ENCODE results near the gene TMEM151B.

TMEM151B gene

GRCh38 chr6:44269921-44270525 lies at the start of gene TMEM151B:
Gene TMEM151B, plus strand, starts transcription at chr6:44270450. Its CDS starts 293 bp downstream, at chr6:44270743.
- Mint-ChIP-seq H3K4me3 (peak within 1 kb of the TSS; percentile 53), H3K4me1 (ENCODE audit: low read depth) (peaks cover 27% of the 10 kb centered on the region), H3K36me3 (ENCODE audit: low read depth) (peaks cover 2% of the 10 kb centered on the region), H3K27ac (no peak within 1 kb of the TSS), H3K27me3 (ENCODE audit: low read depth) (peaks cover 64% of the 10 kb centered on the region), H3K9me3 (no peaks in the 10 kb centered on the region)

GRCh38 chr6:44220913-44221290 lies 49.3 kb upstream of the TMEM151B start:
- H3K36me3 Mint-ChIP-seq (ENCODE audit: low read depth), result no peaks in the 10 kb centered on the region
- peak overlapping the region; percentile 72 for H3K27ac Mint-ChIP-seq
- H3K4me3 Mint-ChIP-seq, result peak overlapping the region; percentile 45
- peaks cover 27% of the 10 kb centered on the region for H3K4me1 Mint-ChIP-seq (ENCODE audit: low read depth)
- peaks cover 13% of the 10 kb centered on the region for H3K27me3 Mint-ChIP-seq (ENCODE audit: low read depth)
- H3K9me3 Mint-ChIP-seq, result no peaks in the 10 kb centered on the region

GRCh38 chr6:44221291-44221960 lies 48.8 kb upstream of the TMEM151B start:
- peak overlapping the region; percentile 72 for H3K27ac Mint-ChIP-seq
- peaks cover 13% of the 10 kb centered on the region for H3K27me3 Mint-ChIP-seq (ENCODE audit: low read depth)
- peak overlapping the region; percentile 45 for H3K4me3 Mint-ChIP-seq
- H3K4me1 Mint-ChIP-seq (ENCODE audit: low read depth), result peaks cover 27% of the 10 kb centered on the region
- no peaks in the 10 kb centered on the region for H3K9me3 Mint-ChIP-seq
- H3K36me3 Mint-ChIP-seq (ENCODE audit: low read depth), result no peaks in the 10 kb centered on the region

GRCh38 chr6:44221961-44222335 lies 48.3 kb upstream of the TMEM151B start:
- Mint-ChIP-seq H3K27me3 (ENCODE audit: low read depth) (peaks cover 9% of the 10 kb centered on the region), H3K27ac (no peak overlapping the region), H3K4me3 (no peak overlapping the region), H3K4me1 (ENCODE audit: low read depth) (peaks cover 27% of the 10 kb centered on the region), H3K9me3 (no peaks in the 10 kb centered on the region), H3K36me3 (ENCODE audit: low read depth) (no peaks in the 10 kb centered on the region)

GRCh38 chr6:44222486-44223318 lies 47.5 kb upstream of the TMEM151B start:
- H3K9me3 Mint-ChIP-seq, result no peaks in the 10 kb centered on the region
- H3K27me3 Mint-ChIP-seq (ENCODE audit: low read depth), result peaks cover 8% of the 10 kb centered on the region
- peak overlapping the region; percentile 50 for H3K27ac Mint-ChIP-seq
- peaks cover 27% of the 10 kb centered on the region for H3K4me1 Mint-ChIP-seq (ENCODE audit: low read depth)
- peak overlapping the region; percentile 85 for H3K4me3 Mint-ChIP-seq
- no peaks in the 10 kb centered on the region for H3K36me3 Mint-ChIP-seq (ENCODE audit: low read depth)

GRCh38 chr6:44223319-44224028 lies 46.8 kb upstream of the TMEM151B start, which contains the start of gene SLC29A1:
Gene SLC29A1, plus strand, starts transcription at chr6:44223595. Its CDS starts 3,719 bp downstream, at chr6:44227314.
- peaks cover 2% of the 10 kb centered on the region for H3K27me3 Mint-ChIP-seq (ENCODE audit: low read depth)
- no peaks in the 10 kb centered on the region for H3K36me3 Mint-ChIP-seq (ENCODE audit: low read depth)
- peak within 1 kb of the TSS; percentile 69 for H3K27ac Mint-ChIP-seq
- peaks cover 26% of the 10 kb centered on the region for H3K4me1 Mint-ChIP-seq (ENCODE audit: low read depth)
- peak within 1 kb of the TSS; percentile 85 for H3K4me3 Mint-ChIP-seq
- no peaks in the 10 kb centered on the region for H3K9me3 Mint-ChIP-seq

- peaks cover 23% of the 10 kb centered on the region for H3K4me1 Mint-ChIP-seq (ENCODE audit: low read depth)
- H3K9me3 Mint-ChIP-seq, result no peaks in the 10 kb centered on the region
- H3K4me3 Mint-ChIP-seq, result peak overlapping the region; percentile 84
- no peaks in the 10 kb centered on the region for H3K36me3 Mint-ChIP-seq (ENCODE audit: low read depth)
- H3K27me3 Mint-ChIP-seq (ENCODE audit: low read depth), result no peaks in the 10 kb centered on the region
- H3K27ac Mint-ChIP-seq, result peak overlapping the region; percentile 69
Measured at GRCh38 chr6:44224029-44224964, 46.0 kb upstream of the TMEM151B start.

GRCh38 chr6:44224965-44225305 lies 45.3 kb upstream of the TMEM151B start:
- Mint-ChIP-seq H3K27ac (no peak overlapping the region), H3K4me3 (no peak overlapping the region)

GRCh38 chr6:44225579-44226325 lies 44.5 kb upstream of the TMEM151B start:
- Mint-ChIP-seq H3K4me3 (no peak overlapping the region), H3K27ac (peak overlapping the region; percentile 52), H3K27me3 (ENCODE audit: low read depth) (no peaks in the 10 kb centered on the region), H3K9me3 (no peaks in the 10 kb centered on the region), H3K36me3 (ENCODE audit: low read depth) (no peaks in the 10 kb centered on the region), H3K4me1 (ENCODE audit: low read depth) (peaks cover 19% of the 10 kb centered on the region)

More at GRCh38 chr6:44224965-44225305, 45.3 kb upstream of the TMEM151B start:
- H3K9me3 Mint-ChIP-seq, result no peaks in the 10 kb centered on the region
- no peaks in the 10 kb centered on the region for H3K27me3 Mint-ChIP-seq (ENCODE audit: low read depth)
- H3K4me1 Mint-ChIP-seq (ENCODE audit: low read depth), result peaks cover 21% of the 10 kb centered on the region
- H3K36me3 Mint-ChIP-seq (ENCODE audit: low read depth), result no peaks in the 10 kb centered on the region

GRCh38 chr6:44226368-44227147 lies 43.7 kb upstream of the TMEM151B start:
- Mint-ChIP-seq H3K36me3 (ENCODE audit: low read depth) (no peaks in the 10 kb centered on the region), H3K4me3 (no peak overlapping the region), H3K27me3 (ENCODE audit: low read depth) (no peaks in the 10 kb centered on the region), H3K4me1 (ENCODE audit: low read depth) (peaks cover 19% of the 10 kb centered on the region), H3K9me3 (no peaks in the 10 kb centered on the region), H3K27ac (peak overlapping the region; percentile 52)

- Mint-ChIP-seq H3K36me3 (ENCODE audit: low read depth) (peaks cover 2% of the 10 kb centered on the region), H3K4me1 (ENCODE audit: low read depth) (peaks cover 16% of the 10 kb centered on the region), H3K27me3 (ENCODE audit: low read depth) (no peaks in the 10 kb centered on the region), H3K9me3 (no peaks in the 10 kb centered on the region), H3K27ac (no peak overlapping the region), H3K4me3 (no peak overlapping the region)
Measured at GRCh38 chr6:44227148-44227793, 43.0 kb upstream of the TMEM151B start.

GRCh38 chr6:44228031-44228430 lies 42.2 kb upstream of the TMEM151B start:
- Mint-ChIP-seq H3K27ac (no peak overlapping the region), H3K4me3 (no peak overlapping the region), H3K36me3 (ENCODE audit: low read depth) (peaks cover 6% of the 10 kb centered on the region), H3K4me1 (ENCODE audit: low read depth) (peaks cover 14% of the 10 kb centered on the region), H3K27me3 (ENCODE audit: low read depth) (no peaks in the 10 kb centered on the region), H3K9me3 (no peaks in the 10 kb centered on the region)

All from T-helper 1 cell treated with Interleukin-12 subunit alpha and Interleukin-12 subunit beta and Interleukin-4 antibody, amounts not matched to agents 30 μg/mL and 1 μg/mL, for 36 hours (primary cell).